ENCODE measurements around the gene TMEM190.
"Not testable (repeated sequence)": the region's sequence is repeated elsewhere in the genome, so short reads cannot be mapped to it uniquely, and the experiment has no call there.

TMEM190 gene

GRCh38 chr19:55391702-55392615, 15.3 kb downstream of the TMEM190 start:
- DNase-seq: no peak

- DNase-seq: no peak
These were observed 16.5 kb downstream of the TMEM190 start for GRCh38 chr19:55392820-55393761.

- no peak for DNase-seq
These were observed 21.7 kb downstream of the TMEM190 start for GRCh38 chr19:55398200-55398925.

- no peak for DNase-seq
These were observed 23.9 kb downstream of the TMEM190 start for GRCh38 chr19:55400281-55401087.

GRCh38 chr19:55401390-55401789, 24.8 kb downstream of the TMEM190 start:
- DNase-seq: not testable (repeated sequence)

- DNase-seq: no peak
These were observed 25.9 kb downstream of the TMEM190 start for GRCh38 chr19:55402509-55402908.

GRCh38 chr19:55405638-55406037, 29.0 kb downstream of the TMEM190 start:
- no peak for DNase-seq

- no peak for DNase-seq
These were observed 29.6 kb downstream of the TMEM190 start for GRCh38 chr19:55406091-55406825.

- DNase-seq: no peak
These were observed 30.4 kb downstream of the TMEM190 start for GRCh38 chr19:55406826-55407549.

- DNase-seq: not testable (repeated sequence)
These were observed 30.8 kb downstream of the TMEM190 start, which contains the start of gene UBE2S for GRCh38 chr19:55407550-55407799. TSS of gene UBE2S (minus strand) at chr19:55407788. CDS start at chr19:55407589, 199 bp downstream.

- DNase-seq: peak; percentile 98
These were observed 31.3 kb downstream of the TMEM190 start for GRCh38 chr19:55407800-55408532.

- DNase-seq: no peak
These were observed 31.9 kb downstream of the TMEM190 start for GRCh38 chr19:55408533-55408872.

GRCh38 chr19:55409179-55409578, 32.6 kb downstream of the TMEM190 start:
- DNase-seq: not testable (repeated sequence)

GRCh38 chr19:55410168-55410567, 33.5 kb downstream of the TMEM190 start:
- no peak for DNase-seq

- DNase-seq: peak; percentile 44
These were observed 41.6 kb downstream of the TMEM190 start for GRCh38 chr19:55418185-55418584.

GRCh38 chr19:55419103-55419502, 42.5 kb downstream of the TMEM190 start:
- no peak for DNase-seq

- DNase-seq: no peak
These were observed 43.1 kb downstream of the TMEM190 start for GRCh38 chr19:55419624-55420236.

- DNase-seq: not testable (repeated sequence)
These were observed 44.7 kb downstream of the TMEM190 start for GRCh38 chr19:55421281-55421680.

- no peak for DNase-seq
These were observed 46.8 kb downstream of the TMEM190 start for GRCh38 chr19:55423225-55424005.
